WI38 (cell line): Measurements from ENCODE around the gene BPIFB4.
"Not testable (repeated sequence)": the region's sequence is repeated elsewhere in the genome, so short reads cannot be mapped to it uniquely, and the experiment has no call there.

ENCODE experiments used
- H3K4me3 ChIP-seq: 2 replicates; pipeline ENCODE4 v1.5.1; 2011; ENCODE audit warnings: low read depth, mild to moderate bottlenecking, control low read depth, low read length
- TF ChIP-seq, protein P1 (sequence below): IDR thresholded peaks from 2 replicates; pipeline ENCODE4 v1.5.1; 2012; ENCODE audit warnings: low read depth, mild to moderate bottlenecking, control low read depth, low read length

BPIFB4 gene

DNA sequence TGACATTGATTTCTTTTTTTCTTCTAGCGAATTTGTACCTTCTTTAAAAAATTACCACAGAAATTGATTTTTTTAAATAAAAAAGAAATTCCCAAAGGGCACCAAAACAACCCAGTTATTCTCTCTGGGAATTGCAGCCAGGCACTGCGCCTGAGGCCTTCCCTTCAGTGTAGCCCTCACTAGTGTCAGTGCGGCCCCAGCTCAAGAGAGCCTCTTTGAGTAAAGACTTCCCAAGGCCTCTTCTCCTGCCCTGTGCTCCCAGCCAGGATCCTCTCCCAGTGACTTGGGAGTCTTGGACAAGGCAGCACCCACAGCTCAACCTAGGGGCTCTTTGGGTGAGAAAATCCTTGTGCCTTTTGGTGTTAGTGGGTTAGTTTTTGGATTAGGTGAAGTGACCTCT is 41.5 kb downstream of the BPIFB4 start:
- TF ChIP-seq, protein P1, sequence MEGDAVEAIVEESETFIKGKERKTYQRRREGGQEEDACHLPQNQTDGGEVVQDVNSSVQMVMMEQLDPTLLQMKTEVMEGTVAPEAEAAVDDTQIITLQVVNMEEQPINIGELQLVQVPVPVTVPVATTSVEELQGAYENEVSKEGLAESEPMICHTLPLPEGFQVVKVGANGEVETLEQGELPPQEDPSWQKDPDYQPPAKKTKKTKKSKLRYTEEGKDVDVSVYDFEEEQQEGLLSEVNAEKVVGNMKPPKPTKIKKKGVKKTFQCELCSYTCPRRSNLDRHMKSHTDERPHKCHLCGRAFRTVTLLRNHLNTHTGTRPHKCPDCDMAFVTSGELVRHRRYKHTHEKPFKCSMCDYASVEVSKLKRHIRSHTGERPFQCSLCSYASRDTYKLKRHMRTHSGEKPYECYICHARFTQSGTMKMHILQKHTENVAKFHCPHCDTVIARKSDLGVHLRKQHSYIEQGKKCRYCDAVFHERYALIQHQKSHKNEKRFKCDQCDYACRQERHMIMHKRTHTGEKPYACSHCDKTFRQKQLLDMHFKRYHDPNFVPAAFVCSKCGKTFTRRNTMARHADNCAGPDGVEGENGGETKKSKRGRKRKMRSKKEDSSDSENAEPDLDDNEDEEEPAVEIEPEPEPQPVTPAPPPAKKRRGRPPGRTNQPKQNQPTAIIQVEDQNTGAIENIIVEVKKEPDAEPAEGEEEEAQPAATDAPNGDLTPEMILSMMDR, result no peak
- H3K4me3 ChIP-seq, result no peak overlapping the region

DNA sequence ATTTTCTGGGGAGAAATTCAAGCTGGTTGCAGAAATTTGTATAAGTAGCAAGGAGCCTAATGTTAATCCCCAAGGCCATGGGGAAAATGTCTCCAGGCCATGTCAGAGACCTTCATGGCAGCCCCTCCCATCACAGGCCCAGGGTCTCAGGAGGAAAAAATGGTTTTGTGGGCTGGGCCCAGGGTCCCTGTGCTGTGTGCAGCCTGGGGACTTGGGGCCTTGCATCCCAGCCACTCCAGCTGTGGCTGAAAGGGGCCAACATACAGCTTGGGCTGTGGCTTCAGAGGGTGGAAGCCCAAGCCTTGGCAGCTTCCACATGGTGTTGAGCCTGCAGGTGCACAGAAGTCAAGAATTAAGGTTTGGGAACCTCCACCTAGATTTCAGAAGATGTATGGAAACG is 42.9 kb downstream of the BPIFB4 start:
- not testable (repeated sequence) for H3K4me3 ChIP-seq

DNA sequence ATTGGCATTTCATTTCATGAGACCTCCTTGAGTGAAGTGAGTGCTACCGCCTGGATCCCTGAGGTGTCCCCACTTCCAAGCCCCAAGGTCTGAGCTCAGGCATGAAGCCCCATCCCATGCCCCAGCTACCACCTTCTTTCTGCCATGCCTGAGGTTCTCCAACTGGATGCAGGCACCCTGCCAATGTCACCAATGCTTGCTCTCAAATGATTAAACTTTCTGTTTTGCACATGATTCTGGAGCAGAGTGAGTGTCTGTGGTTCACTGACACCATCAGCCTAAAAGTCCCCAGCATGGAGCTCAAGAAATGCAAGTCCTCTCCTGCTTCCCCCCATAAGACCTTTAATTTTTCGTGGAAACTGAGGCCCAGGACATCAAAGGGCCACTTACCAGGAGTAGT is 44.8 kb downstream of the BPIFB4 start:
- TF ChIP-seq, protein P1, result no peak

DNA sequence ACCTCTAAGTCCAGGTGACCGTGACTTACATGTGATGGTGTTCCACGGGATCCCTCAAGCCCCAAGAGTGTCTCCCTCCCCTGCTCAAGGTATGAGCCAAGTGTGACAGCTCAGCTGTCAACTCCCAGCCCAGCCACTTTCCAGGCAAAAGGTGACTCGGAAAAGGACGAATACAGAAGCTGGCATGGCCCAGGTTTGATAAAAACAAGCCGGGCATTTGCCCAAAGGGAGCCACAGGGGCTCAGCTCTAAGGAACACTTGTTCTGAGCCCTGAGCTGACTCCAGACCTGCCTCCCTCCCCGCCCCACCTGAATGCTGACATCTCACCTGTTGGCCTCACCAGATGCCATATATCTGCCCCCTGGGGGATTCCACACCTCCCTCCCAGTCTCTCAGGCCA is 45.6 kb downstream of the BPIFB4 start:
- H3K4me3 ChIP-seq, result no peak overlapping the region
- TF ChIP-seq, protein P1, result no peak

More for the DNA sequence above, 44.8 kb downstream of the BPIFB4 start:
- H3K4me3 ChIP-seq, result no peak overlapping the region

DNA sequence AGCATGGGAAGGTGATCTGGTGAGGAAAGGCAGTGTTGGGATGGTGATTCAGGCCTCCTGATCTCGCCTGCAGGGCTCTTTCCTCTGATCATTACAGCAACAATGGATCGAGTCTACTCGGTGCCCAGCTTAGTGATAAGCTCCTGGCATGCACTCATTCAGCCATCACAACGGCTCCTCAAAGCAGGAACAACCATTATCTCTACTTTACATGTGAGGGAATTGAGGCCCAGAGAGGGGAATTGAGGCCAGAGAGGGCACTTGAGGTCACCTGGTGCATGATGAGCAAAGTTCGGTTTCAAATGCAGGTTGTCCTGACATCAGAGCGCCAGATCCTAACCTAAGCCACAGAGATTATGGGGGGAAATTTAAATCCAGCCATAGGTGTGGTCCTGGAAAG is 46.5 kb downstream of the BPIFB4 start:
- H3K4me3 ChIP-seq, result no peak overlapping the region
- TF ChIP-seq, protein P1, result no peak

DNA sequence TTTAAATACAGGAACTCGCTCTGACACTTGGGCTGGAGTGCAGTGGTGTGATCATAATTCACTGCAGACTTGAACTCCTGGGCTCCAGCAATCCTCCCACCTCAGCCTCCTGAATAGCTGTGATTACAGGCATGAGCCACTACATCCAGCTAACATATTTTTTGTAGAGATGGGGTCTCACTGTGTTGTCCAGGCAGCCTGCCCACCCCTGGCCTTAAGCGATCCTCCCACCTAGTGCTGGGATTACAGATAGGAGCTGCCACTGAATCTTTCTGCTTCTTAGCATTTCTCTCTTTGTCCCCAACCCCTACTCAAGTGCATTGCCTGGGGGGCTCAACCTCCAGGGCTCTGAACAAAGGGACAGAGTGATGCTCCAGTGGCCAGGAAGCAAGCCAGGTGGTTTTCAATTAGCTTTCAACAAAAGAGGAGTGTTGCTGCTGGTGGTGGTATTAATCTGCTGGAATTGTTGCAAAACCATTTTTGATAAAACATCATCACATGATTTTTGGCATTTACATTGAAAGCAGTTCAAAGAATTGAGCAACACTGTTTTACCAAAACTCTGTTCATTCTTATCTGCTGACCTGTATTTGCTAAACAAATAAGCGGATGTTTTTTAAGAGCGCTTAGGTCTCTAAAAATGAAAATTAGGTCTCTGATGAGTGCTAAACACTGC is 48.1 kb downstream of the BPIFB4 start:
- TF ChIP-seq, protein P1, result no peak
- no peak overlapping the region for H3K4me3 ChIP-seq

DNA sequence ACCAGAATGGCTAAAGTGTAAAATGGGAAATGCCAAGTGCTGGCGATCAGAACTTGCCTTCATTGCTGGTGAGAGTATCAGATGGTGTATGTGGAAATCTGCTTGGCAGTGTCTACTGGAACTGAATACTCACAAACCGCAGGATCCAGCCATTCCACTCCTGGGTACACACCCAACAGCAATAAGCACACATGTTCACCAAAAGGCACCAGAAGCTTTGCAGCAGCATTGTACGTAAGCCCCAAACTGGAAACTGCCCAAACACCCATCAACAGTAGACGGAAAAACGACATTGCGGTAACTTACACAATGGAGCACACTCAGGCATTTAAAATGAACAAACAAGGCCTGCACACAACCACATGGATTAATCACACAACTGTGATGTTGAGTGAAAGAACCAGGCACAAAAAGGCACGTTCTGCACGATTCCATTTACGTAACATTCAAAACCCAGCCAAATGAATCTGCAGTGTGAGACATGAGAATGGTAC is 51.2 kb downstream of the BPIFB4 start:
- TF ChIP-seq, protein P1, result no peak
- no peak overlapping the region for H3K4me3 ChIP-seq

DNA sequence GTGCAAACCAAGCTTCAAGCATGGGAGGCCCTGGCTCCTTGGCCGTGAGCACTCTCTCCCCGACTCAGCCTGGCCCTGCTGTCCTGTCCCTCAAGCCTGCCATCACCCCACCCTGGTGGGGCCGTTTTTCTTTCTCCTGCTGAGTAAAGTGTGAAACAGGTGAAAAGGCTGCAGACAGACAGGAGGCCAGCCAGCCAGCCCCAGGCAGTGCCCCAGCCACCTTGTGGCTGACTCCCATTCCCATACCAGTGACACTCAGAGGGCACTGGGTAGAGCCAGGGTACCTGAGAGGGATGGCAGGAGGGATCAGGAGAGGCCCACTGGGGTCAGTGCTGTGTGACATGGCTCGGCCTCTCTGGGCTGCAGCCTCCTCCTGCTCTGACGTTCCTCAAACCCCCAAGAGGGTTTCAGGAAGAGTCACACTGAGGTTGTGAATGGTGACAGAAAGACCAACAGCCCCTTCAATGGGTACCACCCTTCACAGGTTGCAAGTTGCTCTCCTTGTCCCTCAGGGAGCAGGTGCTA is 52.6 kb downstream of the BPIFB4 start:
- no peak overlapping the region for H3K4me3 ChIP-seq
- TF ChIP-seq, protein P1, result no peak
